Keratinocyte (primary cell): ENCODE results near the gene STYK1. TPM values are rescaled to one million over a fixed set of nuclear protein-coding genes. Genes with fewer than 3 reads are reported as not detected.

Experiments used
- DNase-seq: peaks from one replicate; pipeline ENCODE4 v3.0.0-alpha.2; 2011; ENCODE audit warnings: low read depth, missing footprints, low spot score
- FAIRE-seq: peaks from 2 replicates; lab custom pipeline; 2011; peaks lifted over from hg19 to GRCh38; lab: Jason Lieb, UNC
- H2AFZ ChIP-seq: 2 replicates; pipeline ENCODE4 v1.6.0; 2012; ENCODE audit warnings: low read length, control low read depth, inconsistent platforms; ENCODE audit not compliant: control insufficient read depth
- H3K27ac ChIP-seq: 2 replicates; pipeline ENCODE4 v1.5.1; 2011; ENCODE audit warnings: low read length; ENCODE audit not compliant: control insufficient read depth, insufficient read depth
- H3K27me3 ChIP-seq: 3 replicates; pipeline ENCODE4 v1.6.0; 2011; ENCODE audit warnings: low read length; ENCODE audit not compliant: control insufficient read depth, insufficient read depth; ENCODE audit errors: extremely low read depth
- H3K36me3 ChIP-seq, 2 experiments: 2 replicates in 1 of 2; 3 replicates in 1 of 2; pipeline ENCODE4 v1.5.1; 2011; ENCODE audit warnings: low read length in 2 of 2, mild to moderate bottlenecking in 1 of 2; ENCODE audit not compliant: control insufficient read depth in 2 of 2, insufficient read depth in 2 of 2; ENCODE audit errors: extremely low read depth in 1 of 2
- H3K4me1 ChIP-seq: 3 replicates; pipeline ENCODE4 v1.5.1; 2011; ENCODE audit warnings: low read length; ENCODE audit not compliant: control insufficient read depth, insufficient read depth; ENCODE audit errors: extremely low read depth
- H3K4me2 ChIP-seq: 3 replicates; pipeline ENCODE4 v1.6.0; 2011; ENCODE audit warnings: low read depth, low read length; ENCODE audit not compliant: control insufficient read depth, insufficient read depth; ENCODE audit errors: extremely low read depth
- H3K4me3 ChIP-seq, 3 experiments: fragments of 200-600 bp in 1 of 3; sonication (generic) in 1 of 3; 2 replicates in 2 of 3; 3 replicates in 1 of 3; pipeline ENCODE4 v1.5.1; 2011 to 2016; ENCODE audit warnings: low read length in 3 of 3, mild to moderate bottlenecking in 3 of 3, control low read depth in 2 of 3, inconsistent platforms in 1 of 3, low read depth in 1 of 3, mixed read lengths in 1 of 3, mixed run types in 1 of 3, moderate library complexity in 1 of 3; ENCODE audit not compliant: control insufficient read depth in 2 of 3, insufficient read depth in 2 of 3; ENCODE audit errors: extremely low read depth in 1 of 3
- H3K79me2 ChIP-seq: 2 replicates; pipeline ENCODE4 v1.6.0; 2012; ENCODE audit warnings: low read length; ENCODE audit not compliant: control insufficient read depth, insufficient read depth
- H3K9ac ChIP-seq: 3 replicates; pipeline ENCODE4 v1.6.0; 2011; ENCODE audit warnings: low read length; ENCODE audit not compliant: control insufficient read depth, insufficient read depth; ENCODE audit errors: extremely low read depth
- H3K9me1 ChIP-seq: 3 replicates; pipeline ENCODE4 v1.6.0; 2011; ENCODE audit warnings: low read length; ENCODE audit not compliant: control insufficient read depth, insufficient read depth; ENCODE audit errors: extremely low read depth
- H3K9me3 ChIP-seq: 2 replicates; pipeline ENCODE4 v1.5.1; 2012; ENCODE audit warnings: low read depth, low read length; ENCODE audit not compliant: control insufficient read depth
- H4K20me1 ChIP-seq: 3 replicates; pipeline ENCODE4 v1.6.0; 2011; ENCODE audit warnings: low read length; ENCODE audit not compliant: control insufficient read depth, insufficient read depth; ENCODE audit errors: extremely low read depth
- EZH2 ChIP-seq: IDR thresholded peaks from one replicate; pipeline ENCODE4 v1.6.1; 2012; ENCODE audit warnings: inconsistent platforms, mild to moderate bottlenecking, low read length, moderate library complexity
- dilution Hi-C: fragments of 300-500 bp; cut with MboI; formaldehyde crosslinking; loops from one replicate; pipeline ENCODE4 v1.7.0; 2020; ENCODE audit warnings: low sequenced_read_pairs; ENCODE audit not compliant: extremely low pct_ligation_motif_present
- polyA plus RNA-seq, 5 experiments: library from polyadenylated mRNA; depleted of rRNA in 3 of 5; stranded (reverse) in 3 of 5; stranded (forward) in 1 of 5; unstranded in 1 of 5; fragments of >200 nt; gene quantifications; 1 replicate in 1 of 5; 2 replicates in 3 of 5; 3 replicates in 1 of 5; pipeline versions ENCODE4 v1.2.1 to v1.2.3, GENCODE V29; 2011 to 2012; ENCODE audit warnings: missing spikeins in 2 of 5, low read depth in 1 of 5, low replicate concordance in 1 of 5
- TF ChIP-seq, protein P1 (sequence below), 3 experiments: IDR thresholded peaks in 1 of 3; conservative IDR thresholded peaks in 1 of 3; optimal IDR thresholded peaks in 1 of 3; 2 replicates in 2 of 3; 3 replicates in 1 of 3; pipeline versions ENCODE3 to v1.5.1; 2011; ENCODE audit warnings: low read length in 3 of 3, mild to moderate bottlenecking in 3 of 3, moderate library complexity in 2 of 3, control low read depth in 1 of 3, inconsistent platforms in 1 of 3; ENCODE audit not compliant: insufficient read depth in 2 of 3; ENCODE audit errors: extremely low read depth in 1 of 3

The STYK1 gene
- polyA plus RNA-seq, 1 donor (not counting 4 experiments of a cell fraction or from before 2014, with no cell fraction given) = 2.8 TPM

DNA sequence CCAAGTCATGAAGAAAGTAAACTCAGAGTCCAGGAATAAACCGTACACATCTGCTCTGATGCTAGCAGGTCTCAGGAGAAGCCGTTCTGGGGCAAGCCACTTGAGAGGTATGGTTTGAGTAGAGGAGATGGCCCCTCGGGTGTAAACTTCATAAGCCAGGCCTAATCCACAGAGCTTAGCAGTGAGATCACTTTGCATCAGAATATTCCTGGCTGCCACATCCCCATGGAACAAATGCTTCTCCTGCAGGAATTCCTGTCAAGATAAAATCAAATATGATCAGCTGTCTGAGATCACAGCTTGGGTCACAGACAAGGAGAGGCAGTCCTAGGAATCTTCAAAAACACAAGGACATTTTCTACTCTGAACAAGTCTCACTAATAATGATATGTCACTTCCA is 49.2 kb downstream of the STYK1 start:
- H3K27ac ChIP-seq = no peak overlapping the region
- H2AFZ ChIP-seq = no peak overlapping the region
- no peak for DNase-seq
- no peak for TF ChIP-seq EZH2
- TF ChIP-seq, protein P1, sequence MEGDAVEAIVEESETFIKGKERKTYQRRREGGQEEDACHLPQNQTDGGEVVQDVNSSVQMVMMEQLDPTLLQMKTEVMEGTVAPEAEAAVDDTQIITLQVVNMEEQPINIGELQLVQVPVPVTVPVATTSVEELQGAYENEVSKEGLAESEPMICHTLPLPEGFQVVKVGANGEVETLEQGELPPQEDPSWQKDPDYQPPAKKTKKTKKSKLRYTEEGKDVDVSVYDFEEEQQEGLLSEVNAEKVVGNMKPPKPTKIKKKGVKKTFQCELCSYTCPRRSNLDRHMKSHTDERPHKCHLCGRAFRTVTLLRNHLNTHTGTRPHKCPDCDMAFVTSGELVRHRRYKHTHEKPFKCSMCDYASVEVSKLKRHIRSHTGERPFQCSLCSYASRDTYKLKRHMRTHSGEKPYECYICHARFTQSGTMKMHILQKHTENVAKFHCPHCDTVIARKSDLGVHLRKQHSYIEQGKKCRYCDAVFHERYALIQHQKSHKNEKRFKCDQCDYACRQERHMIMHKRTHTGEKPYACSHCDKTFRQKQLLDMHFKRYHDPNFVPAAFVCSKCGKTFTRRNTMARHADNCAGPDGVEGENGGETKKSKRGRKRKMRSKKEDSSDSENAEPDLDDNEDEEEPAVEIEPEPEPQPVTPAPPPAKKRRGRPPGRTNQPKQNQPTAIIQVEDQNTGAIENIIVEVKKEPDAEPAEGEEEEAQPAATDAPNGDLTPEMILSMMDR (optimal IDR thresholded peaks at IDR 0.05 in 1 of 3, IDR thresholded peaks at IDR 0.05 in 1 of 3, conservative IDR thresholded peaks at IDR 0.05 in 1 of 3; ENCODE audit: extremely low read depth in 1 of 3, insufficient read depth in 2 of 3, low read length in 3 of 3) = no peak
- peaks cover 0 to 1% of the 10 kb centered on the region in 2 experiments for H3K36me3 ChIP-seq
- no peaks in the 10 kb centered on the region for H4K20me1 ChIP-seq
- no peaks in the 10 kb centered on the region for H3K4me1 ChIP-seq
- H3K9me1 ChIP-seq = no peaks in the 10 kb centered on the region
- H3K4me3 ChIP-seq = no peak overlapping the region
- no peaks in the 10 kb centered on the region for H3K27me3 ChIP-seq
- FAIRE-seq = no peak
- dilution Hi-C loops = no loop called here
- no peak overlapping the region for H3K9ac ChIP-seq
- no peaks in the 10 kb centered on the region for H3K9me3 ChIP-seq
- no peak overlapping the region for H3K4me2 ChIP-seq
- H3K79me2 ChIP-seq = no peaks in the 10 kb centered on the region

DNA sequence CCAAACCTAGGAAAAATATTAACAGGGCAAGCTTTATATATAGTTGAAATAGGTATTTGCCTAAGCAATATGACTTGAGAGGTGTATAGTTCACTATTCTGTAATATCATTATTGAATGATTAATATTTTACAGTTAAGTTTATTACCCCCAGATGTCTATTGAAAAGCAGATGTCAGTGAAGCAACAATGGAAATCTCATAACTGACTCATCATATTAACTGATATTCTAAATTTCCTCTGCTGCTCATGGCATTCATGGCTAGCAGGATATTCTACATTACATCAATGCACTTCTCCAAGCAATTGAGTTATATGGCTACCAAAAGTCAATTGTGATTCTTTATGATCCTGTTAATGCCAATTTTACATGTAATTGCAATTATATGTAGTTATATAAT is 50.7 kb downstream of the STYK1 start:
- H3K4me2 ChIP-seq = no peak overlapping the region

More for the DNA sequence above, 50.7 kb downstream of the STYK1 start:
- Histone ChIP-seq H3K36me3 (peaks cover 0 to 1% of the 10 kb centered on the region in 2 experiments), H3K9me3 (no peaks in the 10 kb centered on the region), H3K79me2 (no peaks in the 10 kb centered on the region), H3K4me3 (no peak overlapping the region), H3K4me1 (peaks cover 10% of the 10 kb centered on the region), H3K27ac (no peak overlapping the region), H3K27me3 (no peaks in the 10 kb centered on the region), H2AFZ (no peak overlapping the region), H3K9ac (no peak overlapping the region), H4K20me1 (no peaks in the 10 kb centered on the region), H3K9me1 (no peaks in the 10 kb centered on the region)
- DNase-seq (no peak), FAIRE-seq (no peak)
- dilution Hi-C loops = no loop called here
- TF ChIP-seq, protein P1 (optimal IDR thresholded peaks at IDR 0.05 in 1 of 3, IDR thresholded peaks at IDR 0.05 in 1 of 3, conservative IDR thresholded peaks at IDR 0.05 in 1 of 3; ENCODE audit: extremely low read depth in 1 of 3, insufficient read depth in 2 of 3, low read length in 3 of 3) = no peak
- TF ChIP-seq EZH2 = no peak
